Measurements from ENCODE around the gene GART.

GRCh38 chr21:33550772-33551660, 9.1 kb upstream of the GART start:
- TF ChIP-seq CTCF (IDR thresholded peaks at IDR 0.05) (no peak), POLR2AphosphoS5 (IDR thresholded peaks at IDR 0.05; ENCODE audit: low read depth, low read length) (no peak), REST (IDR thresholded peaks at IDR 0.05; ENCODE audit: insufficient read depth in 1 of 2, low read depth in 2 of 2, low read length in 1 of 2) (no peak), SIN3A (IDR thresholded peaks at IDR 0.05; ENCODE audit: borderline replicate concordance, insufficient read depth, low read depth, low read length) (no peak), TCF7L2 (IDR thresholded peaks at IDR 0.05; ENCODE audit: low read depth, low read length) (no peak)

Data from Panc1 (cell line).